ENCODE measurements around the gene HSP90AB1.
A peak's percentile ranks its signal among the peaks of the same experiment; 100 is the strongest.

The HSP90AB1 gene

GRCh38 chr6:44243345-44243744, 3.6 kb upstream of the HSP90AB1 start:
- TF ChIP-seq REST (IDR thresholded peaks at IDR 0.05; ENCODE audit: insufficient replicate concordance, low read depth) (no peak), GABPA (IDR thresholded peaks at IDR 0.05; ENCODE audit: low read depth) (no peak), POLR2AphosphoS5 (IDR thresholded peaks at IDR 0.05; ENCODE audit: low read depth) (no peak), SPI1 (IDR thresholded peaks at IDR 0.05; ENCODE audit: borderline replicate concordance, low read depth) (no peak), CTCF (IDR thresholded peaks at IDR 0.05; ENCODE audit: insufficient read depth, low read length) (no peak)
- no peaks in the 10 kb centered on the region for H3K27me3 ChIP-seq (ENCODE audit: insufficient read depth, poor library complexity, severe bottlenecking)
- H3K27ac ChIP-seq (replicated peaks): no peak overlapping the region
- no peak for DNase-seq (ENCODE audit: low read depth in 1 of 2, low spot score in 1 of 2)
- H3K4me3 ChIP-seq (replicated peaks; ENCODE audit: insufficient read depth, low read length): no peak overlapping the region

GRCh38 chr6:44245391-44245911, 1.4 kb upstream of the HSP90AB1 start:
- DNase-seq (ENCODE audit: low read depth in 1 of 2, low spot score in 1 of 2): no peak
- Histone ChIP-seq H3K27me3 (ENCODE audit: insufficient read depth, poor library complexity, severe bottlenecking) (no peaks in the 10 kb centered on the region), H3K4me3 (replicated peaks; ENCODE audit: insufficient read depth, low read length) (peak overlapping the region; percentile 59), H3K27ac (replicated peaks) (no peak overlapping the region)
- TF ChIP-seq SPI1 (IDR thresholded peaks at IDR 0.05; ENCODE audit: borderline replicate concordance, low read depth) (no peak), REST (IDR thresholded peaks at IDR 0.05; ENCODE audit: insufficient replicate concordance, low read depth) (no peak), POLR2AphosphoS5 (IDR thresholded peaks at IDR 0.05; ENCODE audit: low read depth) (no peak), CTCF (IDR thresholded peaks at IDR 0.05; ENCODE audit: insufficient read depth, low read length) (no peak)

GRCh38 chr6:44245912-44246662, 814 bp upstream of the HSP90AB1 start:
- peak overlapping the region; percentile 59 for H3K4me3 ChIP-seq (replicated peaks; ENCODE audit: insufficient read depth, low read length)
- peak overlapping the region; percentile 92 for H3K27ac ChIP-seq (replicated peaks)
- no peaks in the 10 kb centered on the region for H3K27me3 ChIP-seq (ENCODE audit: insufficient read depth, poor library complexity, severe bottlenecking)
- peak in 1 of 2 experiments; percentile 77 for DNase-seq (ENCODE audit: low read depth in 1 of 2, low spot score in 1 of 2)
- TF ChIP-seq CTCF (IDR thresholded peaks at IDR 0.05; ENCODE audit: insufficient read depth, low read length): no peak
- no peak for TF ChIP-seq POLR2AphosphoS5 (IDR thresholded peaks at IDR 0.05; ENCODE audit: low read depth)
- no peak for TF ChIP-seq SPI1 (IDR thresholded peaks at IDR 0.05; ENCODE audit: borderline replicate concordance, low read depth)
- no peak for TF ChIP-seq REST (IDR thresholded peaks at IDR 0.05; ENCODE audit: insufficient replicate concordance, low read depth)
- no peak for TF ChIP-seq GABPA (IDR thresholded peaks at IDR 0.05; ENCODE audit: low read depth)
